ENCODE data around the gene OSBPL3.
A peak's percentile ranks its signal among the peaks of the same experiment; 100 is the strongest.

OSBPL3 gene

DNA sequence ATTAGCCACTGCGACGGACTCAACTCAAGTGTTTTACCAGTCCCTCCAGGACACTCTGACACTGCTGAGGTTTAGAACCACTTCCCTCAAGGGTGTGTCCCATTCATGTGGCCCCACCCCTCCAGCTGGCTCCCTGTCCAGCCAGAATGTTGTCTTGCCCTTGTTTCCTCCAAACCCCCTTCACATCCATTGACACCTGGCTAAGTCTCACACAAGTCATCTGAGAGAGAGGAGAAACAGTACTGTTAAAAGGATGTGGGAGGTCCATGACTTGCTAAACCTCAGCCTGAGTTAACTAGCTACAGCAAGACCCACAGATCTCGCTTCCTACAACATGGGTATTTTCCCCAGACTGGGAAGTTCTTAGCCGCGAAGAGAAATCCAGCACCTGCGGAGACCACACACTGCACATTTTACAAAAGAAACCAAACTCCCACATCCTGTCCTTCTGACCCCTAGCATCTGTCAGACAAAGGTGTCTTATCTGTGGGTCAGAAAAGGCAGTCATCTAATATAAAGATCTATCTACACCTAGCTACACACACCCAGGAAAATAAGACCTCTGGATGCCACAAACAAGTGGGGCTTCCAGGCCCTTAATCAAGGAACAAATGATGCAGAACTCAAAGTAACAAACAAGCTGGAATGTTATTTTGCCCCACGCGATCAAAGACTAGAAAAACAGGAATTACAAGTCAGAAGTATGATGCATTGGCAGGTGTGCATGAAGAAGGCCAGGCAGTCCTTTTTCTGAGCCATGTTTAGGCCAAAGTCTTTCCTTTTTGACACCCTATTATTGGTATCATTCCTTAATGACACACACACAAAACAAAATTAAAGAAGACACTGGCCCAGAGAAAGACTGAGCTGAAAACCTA lies 13.9 kb downstream of the OSBPL3 start:
- TF ChIP-seq, protein P1, sequence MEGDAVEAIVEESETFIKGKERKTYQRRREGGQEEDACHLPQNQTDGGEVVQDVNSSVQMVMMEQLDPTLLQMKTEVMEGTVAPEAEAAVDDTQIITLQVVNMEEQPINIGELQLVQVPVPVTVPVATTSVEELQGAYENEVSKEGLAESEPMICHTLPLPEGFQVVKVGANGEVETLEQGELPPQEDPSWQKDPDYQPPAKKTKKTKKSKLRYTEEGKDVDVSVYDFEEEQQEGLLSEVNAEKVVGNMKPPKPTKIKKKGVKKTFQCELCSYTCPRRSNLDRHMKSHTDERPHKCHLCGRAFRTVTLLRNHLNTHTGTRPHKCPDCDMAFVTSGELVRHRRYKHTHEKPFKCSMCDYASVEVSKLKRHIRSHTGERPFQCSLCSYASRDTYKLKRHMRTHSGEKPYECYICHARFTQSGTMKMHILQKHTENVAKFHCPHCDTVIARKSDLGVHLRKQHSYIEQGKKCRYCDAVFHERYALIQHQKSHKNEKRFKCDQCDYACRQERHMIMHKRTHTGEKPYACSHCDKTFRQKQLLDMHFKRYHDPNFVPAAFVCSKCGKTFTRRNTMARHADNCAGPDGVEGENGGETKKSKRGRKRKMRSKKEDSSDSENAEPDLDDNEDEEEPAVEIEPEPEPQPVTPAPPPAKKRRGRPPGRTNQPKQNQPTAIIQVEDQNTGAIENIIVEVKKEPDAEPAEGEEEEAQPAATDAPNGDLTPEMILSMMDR (IDR thresholded peaks at IDR 0.05; ENCODE audit: low read depth, low read length): no peak
- no peak overlapping the region for H3K4me3 ChIP-seq (ENCODE audit: low read depth, low read length)
- DNase-seq: peak; percentile 34
- no peak overlapping the region for H3K27ac ChIP-seq
- H3K9me3 ChIP-seq (ENCODE audit: severe bottlenecking): no peaks in the 10 kb centered on the region
- H3K27me3 ChIP-seq (ENCODE audit: insufficient read depth, low read depth, severe bottlenecking): no peaks in the 10 kb centered on the region
- no peaks in the 10 kb centered on the region for H3K36me3 ChIP-seq

GRCh38 chr7:24964191-24964590 lies 15.8 kb downstream of the OSBPL3 start:
- Histone ChIP-seq H3K36me3 (no peaks in the 10 kb centered on the region), H3K4me3 (ENCODE audit: low read depth, low read length) (no peak overlapping the region), H3K27ac (no peak overlapping the region), H3K27me3 (ENCODE audit: insufficient read depth, low read depth, severe bottlenecking) (no peaks in the 10 kb centered on the region), H3K9me3 (ENCODE audit: severe bottlenecking) (no peaks in the 10 kb centered on the region)
- no peak for DNase-seq
- TF ChIP-seq, protein P1 (IDR thresholded peaks at IDR 0.05; ENCODE audit: low read depth, low read length): no peak

DNA sequence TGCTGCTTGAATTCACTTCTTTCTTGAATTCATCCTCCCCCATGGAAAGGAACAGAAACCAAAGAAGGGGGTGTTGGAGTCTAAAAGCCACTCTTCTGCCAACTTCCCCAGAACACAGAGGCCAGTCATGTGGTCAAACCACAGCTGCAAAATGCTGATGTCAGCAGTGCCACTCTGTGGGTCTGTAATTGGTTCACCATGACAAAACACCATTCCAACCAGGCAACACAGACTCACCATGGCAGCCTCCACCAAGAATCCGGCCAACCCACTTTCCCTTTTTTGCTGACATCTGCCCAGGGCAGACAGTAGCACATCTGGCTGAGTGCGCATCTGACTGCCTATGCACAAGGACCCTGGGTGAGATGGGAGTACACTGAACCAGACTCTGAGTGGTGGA lies 16.8 kb downstream of the OSBPL3 start:
- no peak for DNase-seq
- no peak overlapping the region for H3K4me3 ChIP-seq (ENCODE audit: low read depth, low read length)
- no peaks in the 10 kb centered on the region for H3K9me3 ChIP-seq (ENCODE audit: severe bottlenecking)
- H3K27ac ChIP-seq: no peak overlapping the region
- TF ChIP-seq, protein P1 (IDR thresholded peaks at IDR 0.05; ENCODE audit: low read depth, low read length): no peak
- no peaks in the 10 kb centered on the region for H3K36me3 ChIP-seq
- H3K27me3 ChIP-seq (ENCODE audit: insufficient read depth, low read depth, severe bottlenecking): no peaks in the 10 kb centered on the region

- DNase-seq: no peak
- Histone ChIP-seq H3K27me3 (ENCODE audit: insufficient read depth, low read depth, severe bottlenecking) (no peaks in the 10 kb centered on the region), H3K9me3 (ENCODE audit: severe bottlenecking) (no peaks in the 10 kb centered on the region), H3K27ac (no peak overlapping the region), H3K4me3 (ENCODE audit: low read depth, low read length) (no peak overlapping the region), H3K36me3 (no peaks in the 10 kb centered on the region)
- TF ChIP-seq, protein P1 (IDR thresholded peaks at IDR 0.05; ENCODE audit: low read depth, low read length): no peak
These were observed 17.5 kb downstream of the OSBPL3 start for GRCh38 chr7:24962418-24962962.

- TF ChIP-seq, protein P1 (IDR thresholded peaks at IDR 0.05; ENCODE audit: low read depth, low read length): no peak
- no peak overlapping the region for H3K27ac ChIP-seq
- H3K4me3 ChIP-seq (ENCODE audit: low read depth, low read length): no peak overlapping the region
These were observed 20.1 kb downstream of the OSBPL3 start for GRCh38 chr7:24959735-24960485.

More at GRCh38 chr7:24959735-24960485, 20.1 kb downstream of the OSBPL3 start:
- Histone ChIP-seq H3K36me3 (no peaks in the 10 kb centered on the region), H3K9me3 (ENCODE audit: severe bottlenecking) (no peaks in the 10 kb centered on the region), H3K27me3 (ENCODE audit: insufficient read depth, low read depth, severe bottlenecking) (no peaks in the 10 kb centered on the region)
- no peak for DNase-seq

Measured in WERI-Rb-1 (cell line).